HCT116 (cell line): ENCODE measurements around the gene PCSK6. TPM values are rescaled to one million over a fixed set of nuclear protein-coding genes. Genes with fewer than 3 reads are reported as not detected.

Experiments used
- ATAC-seq: fragments of 200-7000 bp; cut with Tn5 transposase; 2 replicates; pipeline ENCODE4 v1.9.1; 2020; ENCODE audit warnings: mild to moderate bottlenecking, moderate library complexity
- BruUV-seq: library from RNA; stranded (reverse); fragments of 400-500 nt; replicated peaks from 2 replicates; lab custom pipeline; 2021; lab: Mats Ljungman, UMichigan
- CTCF ChIA-PET: fragments of 300-600 bp; sonication (Branson Sonifier 250); formaldehyde crosslinking; loops from one replicate; lab custom pipeline; 2021; ENCODE audit warnings: antibody characterized with exemption; lab: Charles Lee
- POLR2A ChIA-PET: fragments of 300-600, 350-600 bp; sonication (Branson Sonifier 250); formaldehyde crosslinking; loops from one replicate; lab custom pipeline; 2021; ENCODE audit warnings: antibody characterized with exemption; lab: Charles Lee
- RAD21 ChIA-PET, 2 experiments: fragments of 300-600 bp; sonication (Branson Sonifier 250); formaldehyde crosslinking; loops; one replicate each; lab custom pipeline; 2023; ENCODE audit warnings: low total read pairs in 2 of 2; ENCODE audit not compliant: uncharacterized antibody in 2 of 2, unreplicated experiment in 2 of 2, low non-redundant PET in 1 of 2; lab: Charles Lee
- DNase-seq: peaks from one replicate; pipeline ENCODE4 v3.0.0-alpha.2; 2010; ENCODE audit warnings: low read depth, low spot score
- H2AFZ ChIP-seq: fragments of 200-600 bp; shearing (Covaris generic), sonication (generic); 2 replicates; pipeline ENCODE4 v1.6.1; 2017; ENCODE audit warnings: low read depth, mixed run types, mixed read lengths, antibody characterized with exemption, low read length; ENCODE audit not compliant: poor library complexity, severe bottlenecking
- H3K27ac ChIP-seq: 2 replicates; pipeline ENCODE4 v1.5.1; 2012; ENCODE audit warnings: low read depth, low read length
- H3K27me3 ChIP-seq: fragments of 200-600 bp; sonication (generic); 2 replicates; pipeline ENCODE4 v1.6.1; 2016; ENCODE audit warnings: mixed run types, low read length, mixed read lengths; ENCODE audit not compliant: insufficient read depth
- H3K36me3 ChIP-seq, 2 experiments: fragments of 200-500 bp in 1 of 2; fragments of 200-600 bp in 1 of 2; sonication (Bioruptor generic) in 1 of 2; sonication (generic) in 1 of 2; 2 replicates each; pipeline versions ENCODE4 v1.5.1 to v1.6.1; 2014 to 2016; ENCODE audit warnings: low read length in 2 of 2, inconsistent platforms in 1 of 2, mixed read lengths in 1 of 2, mixed run types in 1 of 2; ENCODE audit not compliant: insufficient read depth in 2 of 2, control insufficient read depth in 1 of 2
- H3K4me1 ChIP-seq, 2 experiments: fragments of 200-600 bp in 1 of 2; sonication (generic) in 1 of 2; 2 replicates each; pipeline versions ENCODE4 v1.5.1 to v1.6.1; 2012 to 2017; ENCODE audit warnings: low read length in 2 of 2, inconsistent platforms in 1 of 2, mild to moderate bottlenecking in 1 of 2, mixed read lengths in 1 of 2, mixed run types in 1 of 2, moderate library complexity in 1 of 2; ENCODE audit not compliant: insufficient read depth in 2 of 2, control insufficient read depth in 1 of 2
- H3K4me2 ChIP-seq: fragments of 200-600 bp; sonication (generic); 2 replicates; pipeline ENCODE4 v1.6.1; 2017; ENCODE audit warnings: mixed run types, low read length, mixed read lengths
- H3K4me3 ChIP-seq, 2 experiments: fragments of 200-600 bp in 1 of 2; sonication (generic) in 1 of 2; replicated peaks in 1 of 2; 2 replicates each; pipeline ENCODE4 v1.5.1; 2011 to 2016; ENCODE audit warnings: low read length in 2 of 2, control low read depth in 1 of 2, low read depth in 1 of 2, mild to moderate bottlenecking in 1 of 2, mixed read lengths in 1 of 2, mixed run types in 1 of 2
- H3K79me2 ChIP-seq: fragments of 200-600 bp; sonication (generic); 2 replicates; pipeline ENCODE4 v1.6.1; 2017; ENCODE audit warnings: mild to moderate bottlenecking, mixed run types, low read length, moderate library complexity, mixed read lengths; ENCODE audit not compliant: insufficient read depth
- H3K9ac ChIP-seq: fragments of 200-600 bp; sonication (generic); 2 replicates; pipeline ENCODE4 v1.6.1; 2016; ENCODE audit warnings: low read length, mixed read lengths
- H3K9me2 ChIP-seq: fragments of 200-600 bp; sonication (generic), shearing (Covaris generic); 2 replicates; pipeline ENCODE4 v1.6.1; 2017; ENCODE audit warnings: mixed run types, mild to moderate bottlenecking, moderate library complexity; ENCODE audit not compliant: insufficient read depth
- H3K9me3 ChIP-seq, 2 experiments: fragments of 200-500 bp in 1 of 2; fragments of 200-600 bp in 1 of 2; sonication (Bioruptor generic) in 1 of 2; sonication (generic) in 1 of 2; 2 replicates each; pipeline ENCODE4 v1.6.1; 2014 to 2017; ENCODE audit warnings: low read length in 2 of 2, mixed read lengths in 2 of 2, inconsistent platforms in 1 of 2, low read depth in 1 of 2, mild to moderate bottlenecking in 1 of 2, mixed run types in 1 of 2, moderate library complexity in 1 of 2; ENCODE audit not compliant: control insufficient read depth in 1 of 2, insufficient read depth in 1 of 2
- H4K20me1 ChIP-seq: fragments of 200-600 bp; sonication (generic), shearing (Covaris generic); 2 replicates; pipeline ENCODE4 v1.6.1; 2017; ENCODE audit warnings: mixed run types, mild to moderate bottlenecking, moderate library complexity; ENCODE audit not compliant: insufficient read depth
- CEBPB ChIP-seq: IDR thresholded peaks from 2 replicates; pipeline ENCODE4 v1.6.1; 2012; ENCODE audit warnings: low read depth
- EGR1 ChIP-seq: IDR thresholded peaks from 2 replicates; pipeline ENCODE4 v1.6.1; 2012; ENCODE audit warnings: low read depth
- ELF1 ChIP-seq: IDR thresholded peaks from 2 replicates; pipeline ENCODE4 v1.6.1; 2012; ENCODE audit warnings: low read depth, borderline replicate concordance
- EZH2phosphoT487 ChIP-seq: fragments of 200-600 bp; IDR thresholded peaks from 2 replicates; pipeline ENCODE4 v1.6.1; 2018; ENCODE audit warnings: antibody characterized with exemption, borderline replicate concordance
- JUND ChIP-seq: IDR thresholded peaks from 2 replicates; pipeline ENCODE4 v1.6.1; 2012
- POLR2AphosphoS5 ChIP-seq: IDR thresholded peaks from 2 replicates; pipeline ENCODE4 v1.6.1; 2011; ENCODE audit warnings: mild to moderate bottlenecking, low read depth, low read length, moderate library complexity
- SIN3A ChIP-seq: IDR thresholded peaks from 2 replicates; pipeline ENCODE4 v1.6.1; 2012; ENCODE audit warnings: low read depth
- SP1 ChIP-seq: IDR thresholded peaks from 2 replicates; pipeline ENCODE4 v1.6.1; 2012; ENCODE audit warnings: low read depth
- SRF ChIP-seq: IDR thresholded peaks from 2 replicates; pipeline ENCODE4 v1.6.1; 2012; ENCODE audit warnings: low read depth
- TCF7L2 ChIP-seq: IDR thresholded peaks from 2 replicates; pipeline ENCODE4 v1.7.0; 2011; ENCODE audit warnings: borderline replicate concordance, inconsistent platforms; ENCODE audit not compliant: insufficient read depth, insufficient read length; ENCODE audit errors: extremely low read depth
- YY1 ChIP-seq: IDR thresholded peaks from 2 replicates; pipeline ENCODE4 v1.6.1; 2011; ENCODE audit warnings: low read length, low read depth, moderate library complexity, mild to moderate bottlenecking; ENCODE audit not compliant: insufficient replicate concordance; ENCODE audit errors: extremely low read depth
- ZFX ChIP-seq: fragments of 450-650 bp; IDR thresholded peaks from 2 replicates; pipeline ENCODE4 v1.6.1; 2017
- ZNF274 ChIP-seq: fragments of 200-500 bp; sonication (Bioruptor generic); IDR thresholded peaks from 2 replicates; pipeline ENCODE4 v1.6.1; 2014; ENCODE audit warnings: mild to moderate bottlenecking, low read depth, low read length, inconsistent platforms
- intact Hi-C: fragments of 100-400 bp; cut with micrococcal nuclease; formaldehyde crosslinking; loops from 2 replicates; pipeline ENCODE4 v1.10.0; 2022
- total RNA-seq: library from RNA; stranded (reverse); gene quantifications from one replicate; pipeline ENCODE4 v1.2.1, GENCODE V29; 2021; ENCODE audit not compliant: unreplicated experiment
- TF ChIP-seq, protein P1 (sequence below): IDR thresholded peaks from 2 replicates; pipeline ENCODE4 v1.6.1; 2012
- TF ChIP-seq, protein P2 (sequence below): IDR thresholded peaks from 2 replicates; pipeline ENCODE4 v1.6.1; 2012; ENCODE audit warnings: low read depth
- TF ChIP-seq, protein P3 (sequence below), 3 experiments: fragments of 200-600 bp in 1 of 3; sonication (generic) in 1 of 3; IDR thresholded peaks in 2 of 3; conservative IDR thresholded peaks in 1 of 3; 2 replicates each; pipeline ENCODE4 v1.5.1; 2012 to 2017; ENCODE audit warnings: low read depth in 2 of 3, low read length in 2 of 3, antibody characterized with exemption in 1 of 3, borderline replicate concordance in 1 of 3, control low read depth in 1 of 3, mild to moderate bottlenecking in 1 of 3, mixed read lengths in 1 of 3, mixed run types in 1 of 3, moderate library complexity in 1 of 3; ENCODE audit not compliant: insufficient read depth in 1 of 3
- TF ChIP-seq, protein P4 (sequence below): IDR thresholded peaks from 2 replicates; pipeline ENCODE4 v1.6.1; 2012
- TF ChIP-seq, protein P5 (sequence below): IDR thresholded peaks from 2 replicates; pipeline ENCODE4 v1.6.1; 2011; ENCODE audit warnings: mild to moderate bottlenecking, low read length, moderate library complexity; ENCODE audit not compliant: insufficient replicate concordance; ENCODE audit errors: extremely low read depth

Gene PCSK6
- total RNA-seq, 1 experiment from 2014 or later = 13.5 TPM

DNA sequence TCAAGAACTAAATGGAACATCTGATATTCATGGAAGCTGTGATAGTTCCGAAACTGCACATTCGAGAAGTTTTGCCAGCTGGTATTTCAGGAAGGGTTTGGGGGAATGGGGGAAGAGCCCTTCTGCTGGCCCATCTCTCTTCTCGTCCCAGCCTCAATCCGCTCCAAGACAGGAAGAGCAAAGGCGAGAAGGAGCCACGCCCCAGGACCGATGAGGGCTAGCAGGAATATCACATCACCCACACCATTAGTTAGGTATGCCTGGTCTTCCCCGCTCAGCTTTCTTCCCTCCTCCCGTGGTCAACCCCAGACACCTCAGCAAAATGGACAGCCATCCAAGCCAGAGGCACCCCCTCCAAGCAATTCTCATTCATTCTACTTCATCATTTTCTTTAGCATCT lies 14.9 kb upstream of the PCSK6 start:
- RAD21 ChIA-PET = no interaction called here
- no TSS peak for BruUV-seq
- intact Hi-C loops = loop anchor here (5.0 kb wide), 1 partner anchor 138 kb away; no protein-coding TSS in a partner anchor

More for the DNA sequence above, 14.9 kb upstream of the PCSK6 start:
- Histone ChIP-seq H3K27ac (no peak overlapping the region), H3K4me1 (peaks cover 0 to 12% of the 10 kb centered on the region in 2 experiments; a peak in 3 of 4 replicates), H2AFZ (no peak overlapping the region), H3K36me3 (no peaks in the 10 kb centered on the region), H3K79me2 (no peaks in the 10 kb centered on the region), H3K9me2 (no peaks in the 10 kb centered on the region), H4K20me1 (no peaks in the 10 kb centered on the region), H3K4me2 (no peak overlapping the region), H3K9ac (no peak overlapping the region), H3K27me3 (no peaks in the 10 kb centered on the region), H3K4me3 (no peak overlapping the region), H3K9me3 (no peaks in the 10 kb centered on the region)
- DNase-seq = no peak
- CTCF ChIA-PET = no interaction called here
- no peak for ATAC-seq
- POLR2A ChIA-PET = no interaction called here
- TF ChIP-seq, protein P1, sequence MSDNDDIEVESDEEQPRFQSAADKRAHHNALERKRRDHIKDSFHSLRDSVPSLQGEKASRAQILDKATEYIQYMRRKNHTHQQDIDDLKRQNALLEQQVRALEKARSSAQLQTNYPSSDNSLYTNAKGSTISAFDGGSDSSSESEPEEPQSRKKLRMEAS = no peak
- TF ChIP-seq TCF7L2 = no peak
- TF ChIP-seq, protein P2, sequence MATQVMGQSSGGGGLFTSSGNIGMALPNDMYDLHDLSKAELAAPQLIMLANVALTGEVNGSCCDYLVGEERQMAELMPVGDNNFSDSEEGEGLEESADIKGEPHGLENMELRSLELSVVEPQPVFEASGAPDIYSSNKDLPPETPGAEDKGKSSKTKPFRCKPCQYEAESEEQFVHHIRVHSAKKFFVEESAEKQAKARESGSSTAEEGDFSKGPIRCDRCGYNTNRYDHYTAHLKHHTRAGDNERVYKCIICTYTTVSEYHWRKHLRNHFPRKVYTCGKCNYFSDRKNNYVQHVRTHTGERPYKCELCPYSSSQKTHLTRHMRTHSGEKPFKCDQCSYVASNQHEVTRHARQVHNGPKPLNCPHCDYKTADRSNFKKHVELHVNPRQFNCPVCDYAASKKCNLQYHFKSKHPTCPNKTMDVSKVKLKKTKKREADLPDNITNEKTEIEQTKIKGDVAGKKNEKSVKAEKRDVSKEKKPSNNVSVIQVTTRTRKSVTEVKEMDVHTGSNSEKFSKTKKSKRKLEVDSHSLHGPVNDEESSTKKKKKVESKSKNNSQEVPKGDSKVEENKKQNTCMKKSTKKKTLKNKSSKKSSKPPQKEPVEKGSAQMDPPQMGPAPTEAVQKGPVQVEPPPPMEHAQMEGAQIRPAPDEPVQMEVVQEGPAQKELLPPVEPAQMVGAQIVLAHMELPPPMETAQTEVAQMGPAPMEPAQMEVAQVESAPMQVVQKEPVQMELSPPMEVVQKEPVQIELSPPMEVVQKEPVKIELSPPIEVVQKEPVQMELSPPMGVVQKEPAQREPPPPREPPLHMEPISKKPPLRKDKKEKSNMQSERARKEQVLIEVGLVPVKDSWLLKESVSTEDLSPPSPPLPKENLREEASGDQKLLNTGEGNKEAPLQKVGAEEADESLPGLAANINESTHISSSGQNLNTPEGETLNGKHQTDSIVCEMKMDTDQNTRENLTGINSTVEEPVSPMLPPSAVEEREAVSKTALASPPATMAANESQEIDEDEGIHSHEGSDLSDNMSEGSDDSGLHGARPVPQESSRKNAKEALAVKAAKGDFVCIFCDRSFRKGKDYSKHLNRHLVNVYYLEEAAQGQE = no peak
- TF ChIP-seq EGR1 = no peak
- TF ChIP-seq ELF1 = no peak
- TF ChIP-seq, protein P3, sequence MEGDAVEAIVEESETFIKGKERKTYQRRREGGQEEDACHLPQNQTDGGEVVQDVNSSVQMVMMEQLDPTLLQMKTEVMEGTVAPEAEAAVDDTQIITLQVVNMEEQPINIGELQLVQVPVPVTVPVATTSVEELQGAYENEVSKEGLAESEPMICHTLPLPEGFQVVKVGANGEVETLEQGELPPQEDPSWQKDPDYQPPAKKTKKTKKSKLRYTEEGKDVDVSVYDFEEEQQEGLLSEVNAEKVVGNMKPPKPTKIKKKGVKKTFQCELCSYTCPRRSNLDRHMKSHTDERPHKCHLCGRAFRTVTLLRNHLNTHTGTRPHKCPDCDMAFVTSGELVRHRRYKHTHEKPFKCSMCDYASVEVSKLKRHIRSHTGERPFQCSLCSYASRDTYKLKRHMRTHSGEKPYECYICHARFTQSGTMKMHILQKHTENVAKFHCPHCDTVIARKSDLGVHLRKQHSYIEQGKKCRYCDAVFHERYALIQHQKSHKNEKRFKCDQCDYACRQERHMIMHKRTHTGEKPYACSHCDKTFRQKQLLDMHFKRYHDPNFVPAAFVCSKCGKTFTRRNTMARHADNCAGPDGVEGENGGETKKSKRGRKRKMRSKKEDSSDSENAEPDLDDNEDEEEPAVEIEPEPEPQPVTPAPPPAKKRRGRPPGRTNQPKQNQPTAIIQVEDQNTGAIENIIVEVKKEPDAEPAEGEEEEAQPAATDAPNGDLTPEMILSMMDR (IDR thresholded peaks at IDR 0.05 in 2 of 3, conservative IDR thresholded peaks at IDR 0.05 in 1 of 3; ENCODE audit: borderline replicate concordance in 1 of 3, insufficient read depth in 1 of 3, low read depth in 2 of 3, low read length in 2 of 3) = no peak
- TF ChIP-seq SRF = no peak
- TF ChIP-seq, protein P4, sequence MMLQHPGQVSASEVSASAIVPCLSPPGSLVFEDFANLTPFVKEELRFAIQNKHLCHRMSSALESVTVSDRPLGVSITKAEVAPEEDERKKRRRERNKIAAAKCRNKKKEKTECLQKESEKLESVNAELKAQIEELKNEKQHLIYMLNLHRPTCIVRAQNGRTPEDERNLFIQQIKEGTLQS = no peak
- TF ChIP-seq POLR2AphosphoS5 = no peak
- no peak for TF ChIP-seq CEBPB
- no peak for TF ChIP-seq ZFX
- TF ChIP-seq EZH2phosphoT487 = no peak
- TF ChIP-seq ZNF274 = no peak
- TF ChIP-seq, protein P5, sequence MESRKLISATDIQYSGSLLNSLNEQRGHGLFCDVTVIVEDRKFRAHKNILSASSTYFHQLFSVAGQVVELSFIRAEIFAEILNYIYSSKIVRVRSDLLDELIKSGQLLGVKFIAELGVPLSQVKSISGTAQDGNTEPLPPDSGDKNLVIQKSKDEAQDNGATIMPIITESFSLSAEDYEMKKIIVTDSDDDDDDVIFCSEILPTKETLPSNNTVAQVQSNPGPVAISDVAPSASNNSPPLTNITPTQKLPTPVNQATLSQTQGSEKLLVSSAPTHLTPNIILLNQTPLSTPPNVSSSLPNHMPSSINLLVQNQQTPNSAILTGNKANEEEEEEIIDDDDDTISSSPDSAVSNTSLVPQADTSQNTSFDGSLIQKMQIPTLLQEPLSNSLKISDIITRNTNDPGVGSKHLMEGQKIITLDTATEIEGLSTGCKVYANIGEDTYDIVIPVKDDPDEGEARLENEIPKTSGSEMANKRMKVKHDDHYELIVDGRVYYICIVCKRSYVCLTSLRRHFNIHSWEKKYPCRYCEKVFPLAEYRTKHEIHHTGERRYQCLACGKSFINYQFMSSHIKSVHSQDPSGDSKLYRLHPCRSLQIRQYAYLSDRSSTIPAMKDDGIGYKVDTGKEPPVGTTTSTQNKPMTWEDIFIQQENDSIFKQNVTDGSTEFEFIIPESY = no peak
- no peak for TF ChIP-seq SP1
- TF ChIP-seq YY1 = no peak
- TF ChIP-seq SIN3A = no peak
- TF ChIP-seq JUND = no peak
